B cell (primary cell): ENCODE data around the gene DIAPH1. TPM values are rescaled to one million over a fixed set of nuclear protein-coding genes. Genes with fewer than 3 reads are reported as not detected.

ENCODE experiments used
- ATAC-seq: fragments of 200-7000 bp; cut with Tn5 transposase; one replicate; pipeline ENCODE4 v1.10.0; 2021; ENCODE audit warnings: low read depth, mild to moderate bottlenecking, moderate number of reproducible peaks, moderate library complexity
- CTCF ChIA-PET: fragments of 350-600 bp; sonication (Branson Sonifier 250); formaldehyde crosslinking; loops from one replicate; lab custom pipeline; 2021; ENCODE audit warnings: antibody characterized with exemption, inconsistent platforms; lab: Charles Lee
- POLR2A ChIA-PET: fragments of 350-600 bp; sonication (Branson Sonifier 250); formaldehyde crosslinking; loops from one replicate; lab custom pipeline; 2021; ENCODE audit warnings: antibody characterized with exemption; lab: Charles Lee
- DNase-seq: peaks from one replicate; pipeline ENCODE4 v3.0.0; 2013
- H2AFZ ChIP-seq: 2 replicates; pipeline ENCODE4 v1.6.1; 2012; ENCODE audit warnings: mild to moderate bottlenecking, low read depth, low read length; ENCODE audit not compliant: insufficient read depth, poor library complexity, severe bottlenecking
- H3K27ac ChIP-seq, 2 donors: 1 replicate in 1 of 2; 2 replicates in 1 of 2; pipeline ENCODE4 v1.5.1; 2012 to 2013; ENCODE audit warnings: low read length in 2 of 2, mild to moderate bottlenecking in 2 of 2, moderate library complexity in 1 of 2
- H3K27me3 ChIP-seq, 4 experiments: fragments of 200-600 bp in 1 of 4; sonication (generic) in 1 of 4; replicated peaks in 1 of 4; 1 replicate in 2 of 4; 2 replicates in 2 of 4; pipeline versions ENCODE4 v1.6.1 to v1.7.0; 2013 to 2016; ENCODE audit warnings: low read length in 3 of 4, mild to moderate bottlenecking in 2 of 4, mixed read lengths in 1 of 4, moderate library complexity in 1 of 4; ENCODE audit not compliant: insufficient read depth in 4 of 4, control insufficient read depth in 3 of 4; ENCODE audit errors: control extremely low read depth in 1 of 4
- H3K36me3 ChIP-seq, 2 experiments: replicated peaks in 1 of 2; 1 replicate in 1 of 2; 2 replicates in 1 of 2; pipeline versions ENCODE4 v1.6.1 to v1.7.1; 2013; ENCODE audit warnings: low read length in 1 of 2; ENCODE audit not compliant: insufficient read depth in 2 of 2, control insufficient read depth in 1 of 2; ENCODE audit errors: control extremely low read depth in 1 of 2, extremely low read depth in 1 of 2
- H3K4me1 ChIP-seq, 2 donors: fragments of 200-600 bp in 1 of 2; sonication (generic) in 1 of 2; 1 replicate in 1 of 2; 2 replicates in 1 of 2; pipeline versions ENCODE4 v1.5.1 to v1.6.1; 2013 to 2017; ENCODE audit warnings: low read length in 2 of 2; ENCODE audit not compliant: control insufficient read depth in 2 of 2, insufficient read depth in 2 of 2
- H3K4me2 ChIP-seq: replicated peaks from 2 replicates; pipeline ENCODE3; 2012; ENCODE audit warnings: mild to moderate bottlenecking, low read depth, low read length; ENCODE audit not compliant: poor library complexity, severe bottlenecking
- H3K4me3 ChIP-seq, 5 experiments: fragments of 200-600 bp in 1 of 5; sonication (generic) in 1 of 5; 1 replicate in 3 of 5; 2 replicates in 2 of 5; pipeline versions ENCODE4 v1.5.1 to v1.7.0; 2011 to 2016; ENCODE audit warnings: low read length in 4 of 5, mild to moderate bottlenecking in 4 of 5, low read depth in 2 of 5, control low read depth in 1 of 5, moderate library complexity in 1 of 5; ENCODE audit not compliant: insufficient read depth in 1 of 5; ENCODE audit errors: control extremely low read depth in 1 of 5, extremely low read depth in 1 of 5
- H3K79me2 ChIP-seq: fragments of 200-600 bp; sonication (generic); one replicate; pipeline ENCODE4 v1.6.0; 2016; ENCODE audit warnings: low read length; ENCODE audit not compliant: control insufficient read depth, insufficient read depth
- H3K9ac ChIP-seq: fragments of 200-600 bp; sonication (generic); 2 replicates; pipeline ENCODE4 v1.6.1; 2017; ENCODE audit warnings: mild to moderate bottlenecking, low read length, moderate library complexity
- H3K9me3 ChIP-seq, 3 donors: one replicate each; pipeline versions ENCODE4 v1.6.1 to v1.7.1; 2013; ENCODE audit warnings: low read length in 2 of 3; ENCODE audit not compliant: control insufficient read depth in 2 of 3, insufficient read depth in 1 of 3; ENCODE audit errors: control extremely low read depth in 1 of 3
- H4K20me1 ChIP-seq: 2 replicates; pipeline ENCODE4 v1.6.0; 2012; ENCODE audit warnings: mild to moderate bottlenecking, low read length; ENCODE audit not compliant: insufficient read depth, control insufficient read depth, poor library complexity, severe bottlenecking
- H3K27ac Mint-ChIP-seq: one replicate; pipeline ENCODE4 v1.8.0; 2021; ENCODE audit warnings: mixed read lengths
- H3K27me3 Mint-ChIP-seq: one replicate; pipeline ENCODE4 v1.8.0; 2021; ENCODE audit warnings: mixed read lengths
- H3K4me1 Mint-ChIP-seq: one replicate; pipeline ENCODE4 v1.8.0; 2021; ENCODE audit warnings: mixed read lengths
- H3K4me3 Mint-ChIP-seq: one replicate; pipeline ENCODE4 v1.8.0; 2021; ENCODE audit warnings: mixed read lengths
- H3K9me3 Mint-ChIP-seq: one replicate; pipeline ENCODE4 v1.8.0; 2022; ENCODE audit warnings: mixed read lengths; ENCODE audit not compliant: insufficient read depth
- EZH2 ChIP-seq: IDR thresholded peaks from 2 replicates; pipeline ENCODE4 v1.6.1; 2012; ENCODE audit warnings: borderline replicate concordance, low read depth, mild to moderate bottlenecking, moderate library complexity, low read length; ENCODE audit not compliant: insufficient read depth, poor library complexity, severe bottlenecking
- WGBS: methylation state at CpG from one replicate; pipeline ENCODE4 v1.1.5; 2013; ENCODE audit warnings: missing lambda C conversion rate; ENCODE audit not compliant: insufficient coverage; 5-methylcytosine and 5-hydroxymethylcytosine counted together
- intact Hi-C: fragments of 100-400 bp; cut with micrococcal nuclease; formaldehyde crosslinking; loops from one replicate; pipeline ENCODE4 v1.10.0; 2022
- polyA plus RNA-seq: library from polyadenylated mRNA; depleted of rRNA; stranded (reverse); fragments of >200 nt; gene quantifications from 2 replicates; pipeline ENCODE4 v1.2.3, GENCODE V29; 2012
- total RNA-seq, 2 donors: library from RNA; stranded (reverse); fragments of 120-200 nt in 1 of 2; gene quantifications; 1 replicate in 1 of 2; 2 replicates in 1 of 2; pipeline versions ENCODE4 v1.2.3 to v1.2.4, GENCODE V29; 2013 to 2022
- TF ChIP-seq, protein P1 (sequence below): fragments of 200-600 bp; IDR thresholded peaks from one replicate; pipeline ENCODE4 v1.8.0; 2022; ENCODE audit warnings: antibody characterized with exemption, mild to moderate bottlenecking

Gene DIAPH1
- total and polyA plus RNA-seq, 2 donors (not counting 1 experiment from before 2014, with no cell fraction given), result 59.7 to 113 TPM

DNA sequence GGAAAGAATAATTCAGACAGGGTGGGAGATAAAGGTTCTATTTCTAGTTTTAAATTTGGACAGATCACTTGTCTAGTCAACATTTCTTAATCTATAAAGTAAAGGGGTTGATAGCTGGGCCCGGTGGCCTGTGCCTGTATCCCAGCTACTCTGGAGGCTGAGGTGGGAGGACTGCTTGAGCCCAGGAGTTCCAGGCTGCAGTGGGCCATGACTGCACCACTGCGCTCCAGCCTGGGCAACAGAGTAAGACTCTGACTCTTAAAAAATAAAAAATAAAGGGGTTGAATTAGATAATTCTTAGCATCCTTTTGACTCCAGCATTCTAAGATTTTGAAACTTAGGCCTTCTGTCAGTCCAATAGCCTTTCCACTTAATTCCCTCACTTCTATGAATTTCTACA lies 10.8 kb downstream of the DIAPH1 start:
- Histone ChIP-seq H3K27me3 (no peaks in the 10 kb centered on the region), H3K27ac (peak overlapping the region; percentile 33 to 84), H3K9ac (no peak overlapping the region), H3K4me2 (peak overlapping the region; percentile 1), H3K36me3 (peaks cover 0 to 2% of the 10 kb centered on the region in 2 experiments), H2AFZ (no peak overlapping the region), H3K4me3 (no peak overlapping the region), H3K4me1 (peaks cover 47 to 67% of the 10 kb centered on the region in 2 donors), H4K20me1 (peaks cover 6% of the 10 kb centered on the region), H3K9me3 (no peaks in the 10 kb centered on the region), H3K79me2 (peaks cover 89% of the 10 kb centered on the region)
- TF ChIP-seq, protein P1, sequence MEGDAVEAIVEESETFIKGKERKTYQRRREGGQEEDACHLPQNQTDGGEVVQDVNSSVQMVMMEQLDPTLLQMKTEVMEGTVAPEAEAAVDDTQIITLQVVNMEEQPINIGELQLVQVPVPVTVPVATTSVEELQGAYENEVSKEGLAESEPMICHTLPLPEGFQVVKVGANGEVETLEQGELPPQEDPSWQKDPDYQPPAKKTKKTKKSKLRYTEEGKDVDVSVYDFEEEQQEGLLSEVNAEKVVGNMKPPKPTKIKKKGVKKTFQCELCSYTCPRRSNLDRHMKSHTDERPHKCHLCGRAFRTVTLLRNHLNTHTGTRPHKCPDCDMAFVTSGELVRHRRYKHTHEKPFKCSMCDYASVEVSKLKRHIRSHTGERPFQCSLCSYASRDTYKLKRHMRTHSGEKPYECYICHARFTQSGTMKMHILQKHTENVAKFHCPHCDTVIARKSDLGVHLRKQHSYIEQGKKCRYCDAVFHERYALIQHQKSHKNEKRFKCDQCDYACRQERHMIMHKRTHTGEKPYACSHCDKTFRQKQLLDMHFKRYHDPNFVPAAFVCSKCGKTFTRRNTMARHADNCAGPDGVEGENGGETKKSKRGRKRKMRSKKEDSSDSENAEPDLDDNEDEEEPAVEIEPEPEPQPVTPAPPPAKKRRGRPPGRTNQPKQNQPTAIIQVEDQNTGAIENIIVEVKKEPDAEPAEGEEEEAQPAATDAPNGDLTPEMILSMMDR, result no peak
- TF ChIP-seq EZH2, result no peak
- no peak for ATAC-seq
- peak overlapping the region; percentile 75 for H3K27ac Mint-ChIP-seq
- no CpG with 5 or more reads among the region's 2 CpGs for WGBS
- intact Hi-C loops, result no loop called here
- no peaks in the 10 kb centered on the region for H3K9me3 Mint-ChIP-seq
- no peaks in the 10 kb centered on the region for H3K27me3 Mint-ChIP-seq
- no peak overlapping the region for H3K4me3 Mint-ChIP-seq
- ChIA-PET CTCF (interaction anchor here (0.6 to 28.1 kb wide), 10 partner anchors 9 to 277 kb away, joined by 3 to 760 read pairs (median 4); partner anchors contain the start of genes DIAPH1, FCHSD1, HDAC3 and RELL2), POLR2A (interaction anchor here (0.6 to 1.3 kb wide), 2 partner anchors 8 to 102 kb away, joined by 3 to 9 read pairs; no protein-coding TSS in a partner anchor)
- DNase-seq, result no peak
- H3K4me1 Mint-ChIP-seq, result peaks cover 70% of the 10 kb centered on the region
